SK-N-SH (cell line): ENCODE results near the gene ARHGAP45. TPM values are rescaled to one million over a fixed set of nuclear protein-coding genes. Genes with fewer than 3 reads are reported as not detected.

Experiments used
- CTCF ChIA-PET: fragments of 300-600, 350-600 bp; formaldehyde crosslinking; extraction: SDS; loops from one replicate; lab custom pipeline; 2021; lab: Yijun Ruan, JAX
- POLR2A ChIA-PET: fragments of 350-600 bp; sonication (Branson Sonifier 250); formaldehyde crosslinking; extraction: SDS; loops from one replicate; lab custom pipeline; 2020; ENCODE audit warnings: antibody characterized with exemption, inconsistent platforms; lab: Yijun Ruan, JAX
- DNase-seq: peaks from one replicate; pipeline ENCODE4 v3.0.0; 2012
- H2AFZ ChIP-seq: fragments of 200-600 bp; sonication (generic); 2 replicates; pipeline ENCODE4 v1.8.1; 2016; ENCODE audit warnings: antibody characterized with exemption, mild to moderate bottlenecking, low read depth
- H3F3A ChIP-seq: fragments of 200-600 bp; sonication (generic); replicated peaks from 2 replicates; pipeline ENCODE3; 2016; ENCODE audit warnings: antibody characterized with exemption, mild to moderate bottlenecking; ENCODE audit not compliant: insufficient read depth
- H3K27ac ChIP-seq, 2 experiments: fragments of 200-500 bp in 1 of 2; fragments of 200-600 bp in 1 of 2; sonication (Bioruptor generic) in 1 of 2; sonication (generic), shearing (Covaris generic) in 1 of 2; 2 replicates each; pipeline versions ENCODE4 v1.5.1 to v1.6.1; 2014 to 2016; ENCODE audit warnings: low read depth in 2 of 2, inconsistent platforms in 1 of 2, low read length in 1 of 2, mild to moderate bottlenecking in 1 of 2, mixed read lengths in 1 of 2
- H3K27me3 ChIP-seq: fragments of 200-600 bp; sonication (generic), shearing (Covaris generic); 2 replicates; pipeline ENCODE4 v1.6.1; 2016; ENCODE audit warnings: mixed run types; ENCODE audit not compliant: insufficient read depth
- H3K36me3 ChIP-seq, 2 experiments: fragments of 200-500 bp in 1 of 2; fragments of 200-600 bp in 1 of 2; sonication (Bioruptor generic) in 1 of 2; sonication (generic) in 1 of 2; replicated peaks in 1 of 2; 2 replicates each; pipeline versions ENCODE3 to v1.5.1; 2014 to 2016; ENCODE audit warnings: low read length in 1 of 2, mild to moderate bottlenecking in 1 of 2; ENCODE audit not compliant: insufficient read depth in 2 of 2, control insufficient read depth in 1 of 2
- H3K4me1 ChIP-seq, 2 experiments: fragments of 200-500 bp in 1 of 2; fragments of 200-600 bp in 1 of 2; sonication (Bioruptor generic) in 1 of 2; sonication (generic), shearing (Covaris generic) in 1 of 2; 2 replicates each; pipeline versions ENCODE4 v1.5.1 to v1.6.1; 2014 to 2016; ENCODE audit warnings: low read depth in 1 of 2, low read length in 1 of 2, mixed run types in 1 of 2; ENCODE audit not compliant: insufficient read depth in 2 of 2, control insufficient read depth in 1 of 2
- H3K4me2 ChIP-seq: fragments of 200-600 bp; sonication (generic), shearing (Covaris generic); 2 replicates; pipeline ENCODE4 v1.6.1; 2017; ENCODE audit warnings: mixed run types
- H3K4me3 ChIP-seq, 2 experiments: fragments of 200-500 bp in 1 of 2; fragments of 200-600 bp in 1 of 2; sonication (Bioruptor generic) in 1 of 2; sonication (generic), shearing (Covaris generic) in 1 of 2; 2 replicates each; pipeline versions ENCODE4 v1.5.1 to v1.8.1; 2014 to 2016; ENCODE audit warnings: low read depth in 2 of 2, inconsistent platforms in 1 of 2, low read length in 1 of 2, mild to moderate bottlenecking in 1 of 2, mixed read lengths in 1 of 2, moderate library complexity in 1 of 2
- H3K79me2 ChIP-seq: fragments of 200-600 bp; sonication (generic); 2 replicates; pipeline ENCODE4 v1.8.1; 2017; ENCODE audit warnings: mild to moderate bottlenecking; ENCODE audit not compliant: insufficient read depth
- H3K9ac ChIP-seq: fragments of 200-600 bp; sonication (generic); 2 replicates; pipeline ENCODE4 v1.6.1; 2017; ENCODE audit warnings: mixed run types
- H3K9me2 ChIP-seq: fragments of 200-600 bp; sonication (generic); 2 replicates; pipeline ENCODE4 v1.6.1; 2017; ENCODE audit warnings: mixed run types
- H3K9me3 ChIP-seq: fragments of 200-600 bp; sonication (generic); 2 replicates; pipeline ENCODE4 v1.6.1; 2017; ENCODE audit warnings: mixed run types, mild to moderate bottlenecking, moderate library complexity
- H4K20me1 ChIP-seq: fragments of 200-600 bp; sonication (generic); 2 replicates; pipeline ENCODE4 v1.6.1; 2017; ENCODE audit warnings: mild to moderate bottlenecking, mixed run types; ENCODE audit not compliant: insufficient read depth
- CTCF ChIP-seq: fragments of 200-600 bp; sonication (generic); IDR thresholded peaks from 2 replicates; pipeline ENCODE4 v1.6.1; 2017; ENCODE audit warnings: antibody characterized with exemption, mild to moderate bottlenecking, moderate library complexity
- EZH2phosphoT487 ChIP-seq: fragments of 200-600 bp; sonication (generic); IDR thresholded peaks from 2 replicates; pipeline ENCODE4 v1.6.1; 2017; ENCODE audit warnings: low read depth, mixed run types, mild to moderate bottlenecking, antibody characterized with exemption, moderate library complexity, borderline replicate concordance
- GATA2 ChIP-seq: sonication (generic); formaldehyde crosslinking; IDR thresholded peaks from 2 replicates; pipeline ENCODE4 v1.5.0; 2020; ENCODE audit warnings: mild to moderate bottlenecking, missing genetic modification reagents
- MAX ChIP-seq: IDR thresholded peaks from 2 replicates; pipeline ENCODE4 v1.4.0; 2012; ENCODE audit warnings: low read depth
- MXI1 ChIP-seq: IDR thresholded peaks from 2 replicates; pipeline ENCODE4 v1.6.1; 2012; ENCODE audit warnings: mild to moderate bottlenecking, low read depth, low read length, improper control_type of control experiment
- PBX3 ChIP-seq: IDR thresholded peaks from 2 replicates; pipeline ENCODE4; 2012
- RAD21 ChIP-seq: IDR thresholded peaks from 2 replicates; pipeline ENCODE4 v1.6.1; 2012; ENCODE audit warnings: mild to moderate bottlenecking, low read length
- RFX5 ChIP-seq: IDR thresholded peaks from 2 replicates; pipeline ENCODE4 v1.6.1; 2012; ENCODE audit warnings: mild to moderate bottlenecking, improper control_type of control experiment, low read length
- TAF1 ChIP-seq: IDR thresholded peaks from 2 replicates; pipeline ENCODE4 v1.6.1; 2012; ENCODE audit warnings: low read depth, mild to moderate bottlenecking, low read length, moderate library complexity, borderline replicate concordance
- TCF12 ChIP-seq: IDR thresholded peaks from 2 replicates; pipeline ENCODE4 v1.4.0; 2012
- USF1 ChIP-seq: IDR thresholded peaks from 2 replicates; pipeline ENCODE4 v1.4.0; 2012; ENCODE audit warnings: low read depth, borderline replicate concordance
- ZBTB33 ChIP-seq: IDR thresholded peaks from 2 replicates; pipeline ENCODE4 v1.4.0; 2012; ENCODE audit warnings: low read depth, borderline replicate concordance
- WGBS: methylation state at CpG from one replicate; pipeline ENCODE4 v1.1.6; 2017; ENCODE audit warnings: low lambda C conversion rate; 5-methylcytosine and 5-hydroxymethylcytosine counted together
- polyA plus RNA-seq, 3 experiments: library from polyadenylated mRNA; depleted of rRNA; stranded (reverse); fragments of >200 nt; gene quantifications; 2 replicates each; pipeline ENCODE4 v1.2.3, GENCODE V29; 2012

ARHGAP45 gene
- polyA plus RNA-seq, 1 of the 3 experiments (the other 2 are of a cell fraction) = 4.2 TPM

- Histone ChIP-seq H3K4me2 (no peak overlapping the region), H3K27ac (no peak overlapping the region), H4K20me1 (peaks cover 16% of the 10 kb centered on the region), H3K36me3 (peaks cover 8% of the 10 kb centered on the region in 2 experiments), H2AFZ (no peak overlapping the region), H3K4me3 (no peak overlapping the region), H3K4me1 (peaks cover 0 to 31% of the 10 kb centered on the region in 2 experiments; a peak in 2 of 4 replicates), H3K9me2 (no peaks in the 10 kb centered on the region), H3K9me3 (no peaks in the 10 kb centered on the region), H3K79me2 (no peaks in the 10 kb centered on the region), H3F3A (peaks cover 26% of the 10 kb centered on the region), H3K27me3 (no peaks in the 10 kb centered on the region), H3K9ac (no peak overlapping the region)
- no peak for TF ChIP-seq RAD21
- no peak for TF ChIP-seq CTCF
- no peak for TF ChIP-seq GATA2 (CRISPR knock-in tag)
- no peak for TF ChIP-seq MAX
- no peak for TF ChIP-seq MXI1
- no peak for TF ChIP-seq EZH2phosphoT487
- no peak for TF ChIP-seq RFX5
- no peak for TF ChIP-seq USF1
- no peak for TF ChIP-seq TAF1
- no peak for TF ChIP-seq TCF12
- no peak for TF ChIP-seq ZBTB33
- no peak for TF ChIP-seq PBX3
- WGBS = 40% methylated on average over 15 of the region's 43 CpGs
- ChIA-PET POLR2A (interaction anchor here (0.8 to 1.2 kb wide), 3 partner anchors 15 to 62 kb away, joined by 3 to 4 read pairs (median 3); partner anchors contain the start of gene GPX4), CTCF (interaction anchor here (0.6 to 1.8 kb wide), 7 partner anchors 12 to 202 kb away, joined by 3 to 6 read pairs (median 3); no protein-coding TSS in a partner anchor)
- no peak for DNase-seq
These were observed 24.9 kb upstream of the ARHGAP45 start for GRCh38 chr19:1041835-1042685.
